Large intestine (tissue), 3 donors: ENCODE results near the gene KLHL20. TPM values are rescaled to one million over a fixed set of nuclear protein-coding genes. Genes with fewer than 3 reads are reported as not detected.
A peak's percentile ranks its signal among the peaks of the same experiment; 100 is the strongest.

Experiments
- DNase-seq, 2 donors: peaks; one replicate each; pipeline versions ENCODE4 v3.0.0 to v3.0.0-alpha.2; 2013
- H3K27ac ChIP-seq: one replicate; pipeline ENCODE4 v1.5.1; 2013; ENCODE audit warnings: low read length
- H3K27me3 ChIP-seq: 2 replicates; pipeline ENCODE4 v1.6.1; 2013; ENCODE audit warnings: low read length; ENCODE audit not compliant: control insufficient read depth, insufficient read depth
- H3K36me3 ChIP-seq: 2 replicates; pipeline ENCODE4 v1.6.1; 2013; ENCODE audit warnings: low read length; ENCODE audit not compliant: control insufficient read depth, insufficient read depth
- H3K4me1 ChIP-seq: one replicate; pipeline ENCODE4 v1.6.1; 2013; ENCODE audit warnings: low read length; ENCODE audit not compliant: control insufficient read depth, insufficient read depth
- H3K4me3 ChIP-seq: one replicate; pipeline ENCODE4 v1.5.1; 2013; ENCODE audit warnings: low read length
- H3K9me3 ChIP-seq: one replicate; pipeline ENCODE4 v1.6.1; 2013; ENCODE audit warnings: mild to moderate bottlenecking, low read depth, low read length, moderate library complexity; ENCODE audit not compliant: control insufficient read depth
- WGBS: methylation state at CpG from one replicate; pipeline ENCODE4 v1.1.5; 2013; ENCODE audit warnings: low lambda C conversion rate; ENCODE audit not compliant: insufficient coverage; 5-methylcytosine and 5-hydroxymethylcytosine counted together
- polyA plus RNA-seq: library from polyadenylated mRNA; unstranded; fragments of 120-200 nt; gene quantifications from one replicate; pipeline ENCODE4 v1.2.1, GENCODE V29; 2013

KLHL20 gene
- polyA plus RNA-seq, 1 donor = 18.8 TPM

DNA sequence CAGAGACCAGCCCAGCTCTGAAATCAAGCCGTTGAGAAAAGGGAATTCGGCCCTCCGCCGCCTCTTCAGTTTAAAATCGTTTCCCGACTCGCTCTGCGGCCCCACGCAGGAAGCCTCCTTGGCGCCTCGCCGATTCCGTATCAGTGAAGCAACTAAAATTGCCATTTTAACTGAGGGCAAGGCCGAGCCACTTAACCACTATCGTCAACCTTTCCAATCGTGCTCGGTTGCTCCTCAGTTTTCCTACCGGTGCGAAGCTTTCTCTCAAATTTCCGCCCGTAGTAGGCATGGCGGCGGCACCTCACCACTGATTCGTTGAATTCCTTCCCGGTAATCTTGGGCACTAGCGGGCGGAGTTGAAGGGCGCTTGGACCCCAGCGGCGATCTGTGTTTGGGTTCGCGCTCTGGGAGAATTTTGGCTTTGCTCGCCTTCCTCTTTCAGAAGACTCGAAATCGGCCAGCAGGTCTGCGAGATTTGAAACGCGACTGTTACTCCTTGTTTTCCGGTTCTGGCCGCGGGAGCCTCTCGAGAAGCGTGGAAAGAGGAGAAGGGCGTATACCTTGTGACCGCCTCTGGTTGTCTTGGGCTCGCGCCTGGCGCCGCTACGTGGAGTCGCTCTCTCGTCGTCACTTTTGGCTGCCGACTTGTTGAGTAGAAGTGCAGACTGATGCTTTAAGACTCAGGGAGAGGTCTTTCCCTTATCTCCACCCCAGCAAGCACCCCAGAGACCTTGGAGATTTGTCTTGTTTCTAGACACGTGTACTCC, 109.7 kb downstream of the KLHL20 start, which contains the start of the genes CENPL and DARS2:
Gene CENPL (minus strand): TSS at position 569 of the 767 bp plus-strand sequence. CDS start 13,584 bp downstream, outside the sequence.
Gene DARS2 (plus strand): TSS at position 359 of the 767 bp plus-strand sequence. CDS start 557 bp downstream, outside the sequence.
- H3K27me3 ChIP-seq = no peaks in the 10 kb centered on the region
- no peaks in the 10 kb centered on the region for H3K36me3 ChIP-seq
- peak; percentile 96 to 99 for DNase-seq
- WGBS = no CpG with 5 or more reads among the region's 55 CpGs
- peak within 1 kb of the TSS; percentile 92 for H3K27ac ChIP-seq
- no peaks in the 10 kb centered on the region for H3K9me3 ChIP-seq
- peaks cover 6% of the 10 kb centered on the region for H3K4me1 ChIP-seq
- H3K4me3 ChIP-seq = peak within 1 kb of the TSS; percentile 73

DNA sequence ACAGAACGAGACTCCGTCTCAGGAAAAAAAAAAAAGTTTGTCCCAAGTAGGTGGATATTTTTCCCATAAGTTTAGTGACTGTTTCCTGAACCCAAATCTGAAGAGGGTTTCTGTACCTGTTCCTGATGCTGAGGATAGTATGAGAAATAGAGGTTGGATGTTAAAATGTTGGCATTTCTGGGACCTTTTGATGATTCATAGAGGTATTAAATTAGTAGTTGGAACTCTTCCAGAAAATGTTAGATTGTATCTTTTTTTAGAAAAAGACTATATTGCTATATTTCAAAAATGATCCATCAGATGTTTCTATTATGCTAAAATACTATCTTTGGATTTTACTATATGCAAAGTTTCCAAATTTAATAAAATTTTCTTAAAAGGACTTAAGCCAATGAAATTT, 112.8 kb downstream of the KLHL20 start:
- Histone ChIP-seq H3K27ac (no peak overlapping the region), H3K27me3 (no peaks in the 10 kb centered on the region), H3K36me3 (peaks cover 7% of the 10 kb centered on the region), H3K4me3 (no peak overlapping the region), H3K4me1 (peaks cover 6% of the 10 kb centered on the region), H3K9me3 (no peaks in the 10 kb centered on the region)
- no peak for DNase-seq
- WGBS = no CpG with 5 or more reads among the region's 2 CpGs

DNA sequence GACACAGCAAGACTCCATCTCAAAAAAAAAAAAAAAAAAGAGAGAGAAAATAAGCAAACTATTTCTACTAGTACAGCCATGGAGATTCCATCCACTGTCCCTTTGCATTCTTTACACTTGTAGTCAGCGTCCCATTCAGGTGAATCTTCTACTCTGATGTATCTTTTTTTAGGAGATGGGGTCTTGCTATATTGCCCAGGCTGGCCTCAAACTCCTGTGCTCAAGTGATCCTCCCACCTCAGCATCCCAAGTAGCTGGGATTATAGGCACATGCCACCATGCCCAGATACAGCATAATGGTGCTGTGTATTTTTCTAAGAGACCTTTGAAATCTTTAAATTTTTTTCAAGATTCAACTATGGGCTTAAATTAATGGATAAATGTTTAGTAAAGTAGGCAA, 118.0 kb downstream of the KLHL20 start:
- no peak overlapping the region for H3K27ac ChIP-seq
- peaks cover 37% of the 10 kb centered on the region for H3K36me3 ChIP-seq
- H3K4me3 ChIP-seq = no peak overlapping the region
- no CpG with 5 or more reads among the region's 1 CpG for WGBS
- DNase-seq = no peak
- no peaks in the 10 kb centered on the region for H3K27me3 ChIP-seq
- no peaks in the 10 kb centered on the region for H3K4me1 ChIP-seq
- no peaks in the 10 kb centered on the region for H3K9me3 ChIP-seq

Other genes starting within 250 kb of the KLHL20 start
- 203 TPM for gene PRDX6, start 237.6 kb upstream of the KLHL20 start, polyA plus RNA-seq
- 0.06 TPM for gene SLC9C2, start 111.9 kb upstream of the KLHL20 start, polyA plus RNA-seq
- not detected for gene TEX50, start 79.6 kb upstream of the KLHL20 start, polyA plus RNA-seq
- 0.34 TPM for gene ANKRD45, start 45.1 kb upstream of the KLHL20 start, polyA plus RNA-seq
- gene DARS2, start 109.7 kb downstream of the KLHL20 start, polyA plus RNA-seq = 23.6 TPM
- 7.0 TPM for gene CENPL, start 109.9 kb downstream of the KLHL20 start, polyA plus RNA-seq
- gene GAS5, start 153.0 kb downstream of the KLHL20 start, polyA plus RNA-seq = 835 TPM
- gene ZBTB37, start 153.4 kb downstream of the KLHL20 start, polyA plus RNA-seq = 4.1 TPM
- 0.54 TPM for gene SERPINC1, start 202.3 kb downstream of the KLHL20 start, polyA plus RNA-seq